Measurements from ENCODE around the gene F2RL3. TPM values are rescaled to one million over a fixed set of nuclear protein-coding genes. Genes with fewer than 3 reads are reported as not detected.

The F2RL3 gene
- total RNA-seq: under 0.01 TPM

GRCh38 chr19:16888629-16889365 is at the start of gene F2RL3:
F2RL3 (plus strand) TSS chr19:16888999; CDS start chr19:16889190, 191 bp downstream.
- FAIRE-seq: no peak

GRCh38 chr19:16841391-16841926 is 47.3 kb upstream of the F2RL3 start:
- no peak for FAIRE-seq
- no peak for DNase-seq (ENCODE audit: low spot score in 2 of 2)

More at GRCh38 chr19:16888629-16889365, at the start of gene F2RL3:
- no peak for DNase-seq (ENCODE audit: low spot score in 2 of 2)

- no peak for DNase-seq (ENCODE audit: low spot score in 2 of 2)
- FAIRE-seq: no peak
Measured at GRCh38 chr19:16846901-16847300, 41.9 kb upstream of the F2RL3 start.

GRCh38 chr19:16847430-16847829 is 41.4 kb upstream of the F2RL3 start:
- no peak for FAIRE-seq
- DNase-seq (ENCODE audit: low spot score in 2 of 2): no peak

GRCh38 chr19:16849168-16849567 is 39.6 kb upstream of the F2RL3 start:
- FAIRE-seq: no peak

GRCh38 chr19:16850133-16850532 is 38.7 kb upstream of the F2RL3 start:
- no peak for FAIRE-seq
- DNase-seq (ENCODE audit: low spot score in 2 of 2): no peak

More at GRCh38 chr19:16849168-16849567, 39.6 kb upstream of the F2RL3 start:
- no peak for DNase-seq (ENCODE audit: low spot score in 2 of 2)

GRCh38 chr19:16851031-16851712 is 37.6 kb upstream of the F2RL3 start:
- DNase-seq (ENCODE audit: low spot score in 2 of 2) (no peak), FAIRE-seq (no peak)

- no peak for FAIRE-seq
- DNase-seq (ENCODE audit: low spot score in 2 of 2): no peak
Measured at GRCh38 chr19:16853066-16853465, 35.7 kb upstream of the F2RL3 start.

GRCh38 chr19:16856091-16856490 is 32.7 kb upstream of the F2RL3 start:
- FAIRE-seq: no peak
- no peak for DNase-seq (ENCODE audit: low spot score in 2 of 2)

GRCh38 chr19:16859626-16860025 is 29.2 kb upstream of the F2RL3 start:
- no peak for FAIRE-seq
- DNase-seq (ENCODE audit: low spot score in 2 of 2): no peak

GRCh38 chr19:16860118-16860517 is 28.7 kb upstream of the F2RL3 start:
- DNase-seq (ENCODE audit: low spot score in 2 of 2) (no peak), FAIRE-seq (no peak)

- no peak for DNase-seq (ENCODE audit: low spot score in 2 of 2)
- no peak for FAIRE-seq
Measured at GRCh38 chr19:16861011-16861410, 27.8 kb upstream of the F2RL3 start.

GRCh38 chr19:16861834-16862233 is 27.0 kb upstream of the F2RL3 start:
- FAIRE-seq: no peak

GRCh38 chr19:16862826-16863415 is 25.9 kb upstream of the F2RL3 start:
- DNase-seq (ENCODE audit: low spot score in 2 of 2): no peak
- no peak for FAIRE-seq

More at GRCh38 chr19:16861834-16862233, 27.0 kb upstream of the F2RL3 start:
- no peak for DNase-seq (ENCODE audit: low spot score in 2 of 2)

- DNase-seq (ENCODE audit: low spot score in 2 of 2) (no peak), FAIRE-seq (no peak)
Measured at GRCh38 chr19:16867211-16867610, 21.6 kb upstream of the F2RL3 start.

GRCh38 chr19:16868423-16869130 is 20.2 kb upstream of the F2RL3 start:
- DNase-seq (ENCODE audit: low spot score in 2 of 2): no peak
- FAIRE-seq: no peak

GRCh38 chr19:16869331-16869972 is 19.3 kb upstream of the F2RL3 start:
- no peak for FAIRE-seq

GRCh38 chr19:16871871-16872270 is 16.9 kb upstream of the F2RL3 start:
- no peak for FAIRE-seq
- no peak for DNase-seq (ENCODE audit: low spot score in 2 of 2)

More at GRCh38 chr19:16869331-16869972, 19.3 kb upstream of the F2RL3 start:
- DNase-seq (ENCODE audit: low spot score in 2 of 2): no peak

- no peak for FAIRE-seq
- no peak for DNase-seq (ENCODE audit: low spot score in 2 of 2)
Measured at GRCh38 chr19:16872728-16873127, 16.1 kb upstream of the F2RL3 start.

GRCh38 chr19:16873594-16873993 is 15.2 kb upstream of the F2RL3 start:
- DNase-seq (ENCODE audit: low spot score in 2 of 2) (no peak), FAIRE-seq (no peak)

Data from frontal cortex (tissue), 4 donors.